Right renal cortex interstitium (tissue), 3 donors: ENCODE measurements around the gene POLL. TPM values are rescaled to one million over a fixed set of nuclear protein-coding genes. Genes with fewer than 3 reads are reported as not detected.

ENCODE experiments used
- DNase-seq, 3 donors: peaks; one replicate each; pipeline ENCODE4 v3.0.0-alpha.2; 2013; ENCODE audit warnings: low read depth in 3 of 3, low spot score in 2 of 3
- polyA plus RNA-seq, 3 donors: library from polyadenylated mRNA; unstranded; fragments of 120-200 nt; gene quantifications; one replicate each; pipeline ENCODE4 v1.2.1, GENCODE V29; 2013; ENCODE audit not compliant: insufficient read length in 3 of 3

Gene POLL
- polyA plus RNA-seq, 3 donors = 25.7 to 33.1 (median 29.2) TPM

DNA sequence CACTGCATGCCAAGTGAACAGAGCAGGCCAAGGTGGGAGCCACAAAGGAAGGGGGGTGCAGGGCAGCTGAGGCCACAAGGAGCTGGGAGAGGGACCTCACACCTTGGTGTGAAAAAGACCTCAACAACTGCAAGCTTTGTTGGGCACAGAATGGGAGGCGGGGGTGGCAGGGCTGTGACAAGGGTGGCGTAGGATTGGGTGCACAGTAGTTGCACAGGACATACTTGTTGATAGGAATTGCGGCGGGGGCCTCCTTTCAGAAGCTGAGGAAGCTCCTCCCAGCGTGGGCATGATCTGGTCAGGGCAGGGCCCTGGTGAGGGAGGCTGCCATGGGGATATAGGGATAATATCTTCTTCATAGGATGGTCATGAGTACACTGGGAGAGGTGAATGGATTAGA lies 25.8 kb downstream of the POLL start:
- no peak for DNase-seq

DNA sequence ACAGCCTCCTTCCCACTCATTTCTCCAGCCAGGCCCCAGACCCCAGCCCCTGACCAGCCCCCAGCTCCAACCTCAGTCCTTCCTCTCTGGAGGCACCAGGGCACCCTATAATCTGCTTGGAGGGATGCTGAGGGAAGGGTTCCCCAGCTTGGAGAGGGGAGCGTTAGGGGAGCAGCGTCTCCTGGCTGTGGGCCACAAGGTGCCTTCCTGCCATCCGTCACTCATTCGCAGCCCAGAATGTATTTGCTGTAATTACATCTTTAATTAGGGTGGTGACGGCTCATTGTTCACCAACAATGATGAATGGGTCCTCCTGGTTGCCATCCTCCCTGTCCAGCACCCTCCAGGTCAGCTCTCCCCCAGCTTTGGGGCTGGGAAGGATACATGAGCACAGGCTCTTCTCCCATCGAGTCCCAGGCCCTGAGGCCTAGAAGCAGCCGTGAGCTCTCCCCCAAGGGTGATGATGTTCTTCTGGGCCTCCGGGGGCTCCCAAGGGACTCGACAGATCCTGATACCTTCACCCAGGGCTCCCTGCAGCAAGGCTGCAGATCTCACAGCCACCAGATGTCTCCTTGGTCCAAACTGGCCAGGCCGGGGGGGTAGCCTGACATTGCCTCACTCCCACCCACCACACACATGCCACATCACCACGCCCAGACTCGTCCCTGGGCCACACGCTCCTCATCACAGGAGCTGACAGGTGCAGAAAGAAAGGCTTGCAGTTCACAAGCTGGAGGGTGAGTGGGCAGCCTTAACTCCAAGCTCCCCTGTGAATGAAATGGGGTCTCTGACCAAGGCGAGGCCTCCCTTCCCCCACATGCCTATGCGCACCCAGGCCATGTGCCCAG lies 26.8 kb downstream of the POLL start:
- DNase-seq = no peak

DNA sequence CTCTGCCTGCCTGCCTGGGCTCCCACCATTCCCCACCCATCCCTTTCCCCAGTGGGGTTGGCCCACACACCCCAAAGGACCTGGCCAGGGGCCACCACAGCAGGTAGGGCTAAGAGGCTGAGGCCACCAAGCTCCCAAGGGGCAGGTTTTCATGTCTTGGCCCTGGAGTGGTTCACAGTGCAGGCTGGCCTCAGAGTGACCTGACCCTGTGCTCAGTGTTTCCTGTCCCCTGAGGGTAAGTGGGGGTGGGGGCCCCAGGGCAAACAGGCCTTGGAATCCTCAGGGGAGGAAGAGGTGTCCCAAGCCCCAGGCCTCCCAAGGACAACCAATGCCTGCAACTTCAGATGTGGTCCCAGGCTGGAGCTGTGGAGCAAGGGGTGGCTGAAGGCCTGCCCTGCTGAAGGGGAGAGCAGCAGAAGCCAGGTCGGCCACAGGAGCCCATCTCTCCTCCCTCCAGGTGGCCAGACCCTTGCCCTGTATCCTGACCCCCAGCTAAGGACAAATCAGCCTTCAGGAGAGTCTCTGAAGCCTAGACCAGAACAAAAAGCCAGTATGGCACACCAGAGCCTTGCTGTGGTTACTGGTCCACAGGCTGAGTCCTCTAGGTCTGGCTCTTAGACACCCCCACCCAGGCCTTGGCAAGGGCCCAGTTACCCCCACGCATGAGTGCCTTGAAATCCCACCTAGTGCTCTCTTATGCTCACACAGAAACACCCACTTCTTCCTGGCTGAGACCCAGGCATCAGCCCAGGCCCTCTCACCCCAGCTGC lies 27.6 kb downstream of the POLL start:
- DNase-seq = no peak

DNA sequence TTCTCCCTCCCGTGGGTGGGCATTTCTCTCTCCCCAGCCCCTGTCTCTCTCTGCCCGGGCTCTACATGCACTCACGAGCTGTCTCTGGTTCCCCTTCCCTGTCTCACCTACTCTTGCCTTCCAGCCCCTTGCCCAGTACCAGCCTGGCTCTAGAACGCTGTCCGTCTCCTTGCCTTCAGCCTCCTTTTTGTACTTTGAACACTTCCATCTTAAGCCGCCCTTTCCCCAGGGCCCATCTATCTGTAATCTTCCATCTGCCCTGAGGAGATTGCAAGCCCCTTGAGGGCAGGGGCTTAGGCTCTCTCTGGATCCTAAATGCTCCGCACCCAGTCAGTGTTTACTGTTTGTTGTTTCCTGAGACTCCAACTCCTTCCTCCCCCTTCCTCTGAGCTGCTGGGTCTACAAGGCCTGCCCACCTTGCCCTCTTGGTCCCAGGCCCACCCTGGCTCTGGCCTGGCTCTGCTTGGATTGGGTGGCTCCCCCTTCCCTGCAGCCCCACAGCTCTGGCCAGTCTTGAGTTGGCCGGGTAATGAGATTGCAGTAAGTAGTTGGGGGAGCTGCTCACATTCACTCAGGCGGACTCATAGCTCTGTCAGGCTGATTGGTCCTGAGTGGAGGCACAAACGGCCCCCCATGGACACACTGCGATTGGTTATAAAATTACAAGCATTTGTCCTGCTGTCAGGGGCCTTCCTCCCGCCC lies 28.3 kb downstream of the POLL start:
- DNase-seq = no peak

DNA sequence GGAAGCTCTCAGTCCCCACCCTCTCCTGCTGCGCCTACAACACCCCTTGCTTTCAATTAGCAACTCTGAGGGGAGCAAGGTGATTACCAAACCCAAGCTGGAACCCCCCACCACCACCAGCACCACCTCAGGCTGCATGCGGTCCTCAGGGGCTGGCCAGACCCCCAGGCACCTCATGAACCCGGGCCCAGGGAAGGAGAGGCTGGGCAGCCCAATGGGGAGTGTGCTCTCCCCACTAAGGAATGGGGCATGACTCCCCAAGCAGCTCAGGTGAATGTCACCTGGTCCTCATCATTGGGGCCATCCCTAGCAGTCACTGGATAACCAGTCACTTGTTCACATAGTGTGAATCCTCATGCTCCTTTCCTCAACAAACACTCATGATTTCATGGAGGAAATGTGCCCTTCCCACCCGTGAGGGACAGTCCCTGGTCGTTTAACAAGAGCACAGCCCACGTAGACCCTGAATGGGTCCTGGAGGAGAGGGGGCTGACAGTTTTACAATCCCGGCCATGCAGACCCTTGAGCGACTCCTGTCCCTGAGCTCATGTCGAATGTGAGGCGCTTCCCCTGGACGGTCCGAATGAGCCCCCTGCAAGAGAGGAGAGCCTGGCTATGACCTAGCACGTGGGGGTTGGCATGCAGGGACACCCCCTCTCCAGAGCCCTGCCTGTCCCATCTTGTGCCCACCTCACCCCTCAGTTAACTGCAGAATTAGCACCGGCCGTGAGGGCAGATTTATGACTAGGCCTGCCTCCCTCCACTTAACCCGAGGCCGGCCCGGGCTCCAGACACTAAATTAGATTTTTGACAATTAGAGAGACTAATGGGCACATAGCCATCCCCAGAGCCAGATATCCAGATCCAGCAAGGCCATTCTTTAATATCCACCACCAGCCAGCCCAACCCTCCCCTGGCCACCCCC lies 29.1 kb downstream of the POLL start:
- no peak for DNase-seq

DNA sequence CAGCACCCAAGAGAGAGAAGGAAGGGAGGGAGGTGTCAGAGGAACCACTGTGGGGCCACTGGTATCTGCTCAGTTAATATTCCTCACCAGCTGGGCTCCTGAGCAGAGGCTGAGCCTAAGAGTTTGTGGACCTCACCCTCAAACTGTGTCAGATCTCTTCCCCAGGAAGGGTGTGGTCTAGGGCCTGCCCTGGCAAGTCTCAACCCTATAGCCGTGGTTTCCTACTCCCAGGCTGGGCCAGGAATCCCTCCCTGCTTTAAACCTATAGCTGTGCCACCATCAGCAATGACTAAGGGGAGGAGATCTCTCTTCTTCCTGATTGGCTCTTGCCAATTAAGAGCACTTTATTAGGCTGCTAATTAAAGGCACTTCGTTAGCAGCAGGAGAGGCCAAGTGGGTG lies 29.9 kb downstream of the POLL start:
- no peak for DNase-seq

DNA sequence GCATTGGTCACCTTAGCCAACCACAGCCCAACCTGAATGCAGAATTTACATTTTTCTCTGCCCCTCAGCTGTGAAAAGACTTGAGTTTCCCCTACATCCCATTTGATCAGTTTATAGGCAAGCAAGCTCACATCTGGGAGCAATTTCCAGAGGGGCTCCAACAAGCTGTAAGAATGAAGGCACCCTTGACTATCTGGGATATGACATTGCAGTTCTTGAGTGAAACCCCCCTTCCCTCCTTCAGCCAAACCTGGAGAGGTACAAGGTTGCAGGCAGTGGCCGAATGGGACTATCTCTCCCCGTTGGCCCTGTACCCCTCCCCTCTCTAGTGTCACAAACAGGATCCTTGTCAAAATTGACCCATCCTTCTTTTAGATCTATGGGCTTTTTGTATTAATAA lies 30.5 kb downstream of the POLL start:
- DNase-seq = no peak

DNA sequence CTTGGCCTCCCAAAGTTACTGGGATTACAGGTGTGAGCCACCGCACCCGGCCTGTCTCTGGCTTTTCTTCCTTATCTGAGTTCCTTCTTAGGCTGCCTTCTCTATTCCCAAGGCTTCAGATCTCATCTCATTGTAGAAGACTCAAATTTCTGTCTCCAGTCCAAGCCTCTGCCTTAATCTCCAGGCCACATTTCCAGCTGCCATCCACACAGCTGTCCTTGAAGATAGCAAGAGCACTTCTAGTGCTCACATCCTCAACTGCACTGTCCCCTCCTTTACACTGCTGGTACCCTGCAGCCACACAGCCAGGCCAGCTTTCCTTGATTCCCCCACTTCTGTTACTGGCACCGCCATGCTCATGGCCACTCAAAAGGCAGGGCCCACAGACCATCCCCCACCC lies 35.6 kb downstream of the POLL start:
- DNase-seq = no peak

DNA sequence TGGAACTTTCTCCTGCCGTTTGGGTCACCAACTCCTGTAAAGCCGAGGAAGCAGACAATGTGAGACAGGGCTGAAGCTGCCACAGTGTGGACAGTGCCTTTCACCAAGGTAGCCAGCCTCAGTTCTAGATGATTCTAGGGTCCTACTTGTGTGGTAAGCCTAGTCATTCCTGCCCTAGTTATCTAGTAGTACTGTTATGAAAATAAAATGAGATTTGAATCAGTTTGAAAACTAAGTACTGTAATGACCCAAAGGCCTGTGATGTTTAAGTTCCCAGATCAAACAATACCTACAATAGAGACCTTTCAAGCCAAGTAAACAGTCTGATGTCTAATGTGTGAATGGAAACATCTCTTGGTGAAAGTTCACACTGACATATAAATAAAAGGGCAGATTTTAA lies 37.1 kb downstream of the POLL start:
- no peak for DNase-seq

DNA sequence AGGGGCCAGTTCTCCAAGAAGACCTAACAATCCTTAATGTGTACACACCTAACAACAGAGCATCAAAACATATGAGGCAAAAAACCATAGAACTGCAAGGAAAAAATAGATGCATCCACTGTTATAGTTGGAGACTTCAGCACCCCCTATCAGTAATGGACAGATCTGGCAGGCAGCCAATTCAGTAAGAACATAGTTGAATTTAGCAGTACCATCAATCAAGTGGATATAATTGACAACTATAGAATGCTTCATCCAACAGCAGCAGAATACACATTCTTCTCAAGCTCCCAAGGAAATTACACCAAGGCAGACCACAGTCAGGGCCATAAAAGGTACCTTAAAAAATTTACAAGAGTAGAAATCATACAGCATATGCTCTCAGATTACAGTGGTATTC lies 42.2 kb downstream of the POLL start:
- no peak for DNase-seq

DNA sequence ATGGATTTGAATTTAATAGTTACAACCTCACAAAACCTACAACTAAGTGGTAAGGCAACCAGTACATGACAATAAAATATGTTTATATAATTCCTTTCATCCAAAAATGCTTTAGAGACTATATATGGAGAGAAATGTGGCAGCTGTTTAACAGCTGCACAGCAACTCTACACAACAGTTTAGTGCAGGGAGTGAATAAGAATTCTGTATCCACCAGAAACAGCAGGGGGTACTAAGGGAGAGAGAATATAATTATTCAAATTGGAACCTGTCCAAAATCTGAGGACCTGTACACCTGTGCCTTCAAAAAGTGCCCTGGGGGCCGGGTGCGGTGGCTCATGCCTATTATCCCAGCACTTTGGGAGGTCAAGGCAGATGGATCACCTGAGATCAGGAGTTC lies 49.6 kb downstream of the POLL start:
- DNase-seq = no peak

DNA sequence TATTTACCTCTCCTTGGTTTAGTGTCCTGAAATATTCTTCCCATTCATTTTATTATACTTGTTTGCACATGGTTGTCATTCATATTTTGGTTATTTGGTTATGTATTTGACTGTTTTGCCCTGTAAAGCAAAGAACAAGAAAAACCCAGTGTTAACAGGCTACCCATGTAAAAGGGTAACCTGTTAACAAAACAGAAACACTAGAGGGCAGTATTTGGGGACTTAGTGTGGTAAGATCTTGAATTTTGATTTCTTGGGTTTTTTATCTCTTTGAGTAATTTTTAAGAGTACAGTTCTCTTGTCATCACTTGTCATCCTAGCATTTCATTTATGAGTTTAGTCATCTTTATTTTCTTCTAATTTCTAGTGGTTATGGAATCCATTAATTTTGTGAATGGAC lies 51.3 kb downstream of the POLL start:
- DNase-seq = no peak

DNA sequence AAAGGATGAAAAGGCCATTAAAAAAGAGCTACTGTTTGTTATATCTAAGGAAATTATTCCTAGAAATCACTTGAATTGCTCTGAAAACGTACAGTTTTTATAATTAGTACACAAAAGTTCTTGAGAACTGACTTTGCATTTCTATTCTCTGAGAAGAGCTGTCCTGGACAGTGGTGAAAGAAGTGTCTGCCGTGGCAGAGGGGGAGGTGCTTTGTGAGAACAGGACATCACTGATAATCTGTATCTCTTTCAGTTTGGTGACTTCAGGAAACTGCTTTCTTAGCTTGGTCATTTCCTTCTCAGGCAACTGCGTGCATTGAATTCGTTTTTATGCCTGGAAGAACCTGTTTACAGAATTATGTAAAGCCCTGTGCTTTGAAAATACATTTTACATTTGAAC lies 52.1 kb downstream of the POLL start:
- DNase-seq = no peak

DNA sequence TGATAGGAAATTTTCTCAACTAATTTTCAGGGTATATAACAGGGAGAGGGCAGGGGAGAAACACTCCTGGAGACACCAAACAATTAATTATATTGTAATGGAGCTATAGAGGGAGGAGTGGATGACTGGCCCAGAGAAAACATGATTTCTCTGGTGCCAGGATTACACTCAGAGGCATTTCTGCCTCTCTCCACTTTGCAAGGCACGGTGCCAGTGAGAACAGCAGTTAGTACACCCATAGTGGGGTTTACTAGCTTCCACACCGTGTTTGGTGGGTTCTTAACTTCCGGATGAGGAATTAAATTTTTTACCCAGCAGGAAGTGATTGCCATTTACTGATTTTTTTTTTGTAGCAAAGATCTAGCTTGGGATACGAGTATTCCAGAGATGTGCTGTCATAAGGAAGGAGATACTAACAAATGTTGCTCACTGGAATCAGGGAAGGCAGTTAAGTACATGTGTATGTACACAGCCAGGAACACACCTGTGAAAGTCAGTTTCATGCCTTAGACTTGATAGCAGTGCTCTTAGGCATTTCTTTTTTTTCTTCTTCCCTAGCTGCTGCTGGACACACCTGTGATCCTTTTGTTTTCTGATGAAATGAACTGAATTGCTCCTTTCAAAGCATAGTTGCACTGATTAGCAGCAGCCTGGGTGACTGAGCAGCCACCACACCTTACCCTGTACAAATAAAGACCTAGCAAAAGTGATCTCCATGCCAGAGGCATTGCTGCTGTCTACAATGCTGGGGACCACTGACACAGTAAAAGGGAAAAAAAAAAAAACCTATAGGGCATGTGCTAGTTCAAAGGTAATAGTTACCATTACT lies 58.1 kb downstream of the POLL start:
- no peak for DNase-seq

DNA sequence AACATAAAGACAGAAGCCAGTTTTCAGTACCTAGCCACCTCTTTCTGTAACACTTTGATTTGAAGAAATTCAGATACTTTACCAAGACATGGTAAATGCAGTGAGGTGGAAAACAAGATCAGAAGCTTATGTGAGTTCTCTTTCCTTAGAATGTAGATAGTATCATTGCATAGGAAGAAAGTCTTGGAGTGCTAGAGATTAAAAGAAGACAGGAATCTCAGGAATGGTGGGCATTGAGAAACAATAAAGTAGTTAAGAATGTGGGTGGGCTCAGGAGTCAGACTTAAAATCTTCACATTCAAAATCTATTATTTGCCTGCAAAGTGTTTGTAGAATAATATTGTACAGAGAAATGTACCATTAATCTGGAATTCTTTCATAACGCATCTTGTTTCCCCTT lies 58.9 kb downstream of the POLL start:
- no peak for DNase-seq

Other genes starting within 250 kb of the POLL start
- gene BTRC, start 234.1 kb downstream of the POLL start, polyA plus RNA-seq = 10 to 100 TPM; 26.8 to 28.3 (median 27.0) TPM
- 10 to 100 TPM; 45.4 to 48.3 (median 47.8) TPM for gene DPCD, start 64 bp upstream of the POLL start, polyA plus RNA-seq
- 10 to 100 TPM; 53.9 to 59.7 (median 57.4) TPM for gene FBXW4, start 106.9 kb upstream of the POLL start, polyA plus RNA-seq
- 1 to 10 TPM; 5.4 to 7.3 (median 7.3) TPM for gene FGF8, start 187.9 kb upstream of the POLL start, polyA plus RNA-seq
- 10 to 100 TPM; 54.1 to 67.9 (median 57.8) TPM for gene NPM3, start 195.2 kb upstream of the POLL start, polyA plus RNA-seq
- gene OGA, start 230.2 kb upstream of the POLL start, polyA plus RNA-seq = 100 to 1,000 TPM; 120 to 144 (median 140) TPM